H7 (cell line): ENCODE data around the gene ST6GALNAC5. TPM values are rescaled to one million over a fixed set of nuclear protein-coding genes. Genes with fewer than 3 reads are reported as not detected.

Experiments used
- DNase-seq: peaks from one replicate; pipeline ENCODE4 v3.0.0; 2012
- H3K27me3 ChIP-seq: 2 replicates; pipeline ENCODE4 v1.6.0; 2011; ENCODE audit warnings: mild to moderate bottlenecking, low read length; ENCODE audit not compliant: control insufficient read depth, insufficient read depth
- H3K36me3 ChIP-seq: replicated peaks from 2 replicates; pipeline ENCODE4 v1.5.1; 2011; ENCODE audit warnings: low read length; ENCODE audit not compliant: control insufficient read depth, insufficient read depth
- H3K4me3 ChIP-seq: 2 replicates; pipeline ENCODE4 v1.5.1; 2011; ENCODE audit warnings: low read depth, mild to moderate bottlenecking, control low read depth, low read length, moderate library complexity; ENCODE audit not compliant: insufficient read depth
- total RNA-seq: library from RNA; depleted of rRNA; stranded (reverse); fragments of >200 nt; shearing (Covaris generic); gene quantifications from 2 replicates; pipeline ENCODE4 v1.2.3, GENCODE V29; 2014

ST6GALNAC5 gene
- total RNA-seq, 1 experiment from 2014 or later = 15.7 TPM

DNA sequence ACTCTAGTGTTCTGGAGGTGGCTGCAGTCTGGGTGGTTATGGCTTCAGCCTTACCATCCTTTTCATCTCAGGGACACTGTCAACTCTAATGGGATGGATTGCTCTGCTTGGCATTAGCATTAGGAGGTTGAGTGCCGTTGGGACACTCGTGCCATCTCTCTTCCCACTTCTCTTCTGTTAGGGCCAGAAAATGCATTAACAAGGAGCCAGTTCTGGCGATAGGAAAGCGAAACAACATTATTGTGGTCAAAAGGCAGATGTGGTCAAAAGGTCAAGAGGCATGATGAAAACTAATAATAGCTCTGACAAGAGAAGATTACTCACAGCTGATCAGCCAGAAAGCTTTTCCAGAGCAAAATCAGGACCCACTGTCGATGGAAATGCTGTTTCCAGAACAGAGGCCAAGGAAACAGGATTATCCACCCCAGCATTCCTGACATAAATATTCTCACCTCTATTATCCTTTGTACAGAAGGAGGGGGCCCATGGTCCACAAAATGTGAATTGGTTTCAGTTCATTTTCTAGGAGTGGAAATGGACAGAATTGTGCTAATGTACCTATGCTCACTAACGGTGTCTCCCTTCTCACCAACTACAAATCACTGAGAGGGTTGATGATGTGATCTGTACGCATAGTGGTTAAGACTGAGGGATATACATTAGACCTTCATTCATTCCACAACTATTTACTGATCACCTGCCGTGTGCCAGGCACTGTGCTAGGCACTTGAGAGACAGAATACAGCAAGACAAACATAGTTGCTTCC is 72.0 kb downstream of the ST6GALNAC5 start:
- Histone ChIP-seq H3K27me3 (no peaks in the 10 kb centered on the region), H3K36me3 (no peaks in the 10 kb centered on the region), H3K4me3 (no peak overlapping the region)
- DNase-seq = no peak

DNA sequence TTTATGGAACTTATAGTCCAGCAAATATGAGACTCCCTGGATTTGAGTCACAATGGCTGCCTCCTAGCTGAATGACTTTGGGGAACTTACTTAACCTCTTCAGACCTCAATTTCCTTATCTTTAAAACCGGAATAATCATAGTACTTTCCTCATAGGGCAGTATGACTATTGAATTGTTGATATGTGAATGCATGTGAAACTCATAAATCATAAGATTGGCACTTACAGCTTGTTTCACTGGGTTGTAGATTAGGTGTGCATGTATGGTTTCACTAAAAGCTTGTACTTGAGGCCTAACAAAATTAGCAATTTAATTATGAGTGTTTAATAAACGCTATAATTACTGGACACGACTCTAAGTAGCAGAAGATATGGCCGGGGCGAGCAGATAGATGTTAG is 72.5 kb downstream of the ST6GALNAC5 start:
- no peaks in the 10 kb centered on the region for H3K27me3 ChIP-seq
- H3K36me3 ChIP-seq = no peaks in the 10 kb centered on the region
- no peak overlapping the region for H3K4me3 ChIP-seq
- DNase-seq = no peak

DNA sequence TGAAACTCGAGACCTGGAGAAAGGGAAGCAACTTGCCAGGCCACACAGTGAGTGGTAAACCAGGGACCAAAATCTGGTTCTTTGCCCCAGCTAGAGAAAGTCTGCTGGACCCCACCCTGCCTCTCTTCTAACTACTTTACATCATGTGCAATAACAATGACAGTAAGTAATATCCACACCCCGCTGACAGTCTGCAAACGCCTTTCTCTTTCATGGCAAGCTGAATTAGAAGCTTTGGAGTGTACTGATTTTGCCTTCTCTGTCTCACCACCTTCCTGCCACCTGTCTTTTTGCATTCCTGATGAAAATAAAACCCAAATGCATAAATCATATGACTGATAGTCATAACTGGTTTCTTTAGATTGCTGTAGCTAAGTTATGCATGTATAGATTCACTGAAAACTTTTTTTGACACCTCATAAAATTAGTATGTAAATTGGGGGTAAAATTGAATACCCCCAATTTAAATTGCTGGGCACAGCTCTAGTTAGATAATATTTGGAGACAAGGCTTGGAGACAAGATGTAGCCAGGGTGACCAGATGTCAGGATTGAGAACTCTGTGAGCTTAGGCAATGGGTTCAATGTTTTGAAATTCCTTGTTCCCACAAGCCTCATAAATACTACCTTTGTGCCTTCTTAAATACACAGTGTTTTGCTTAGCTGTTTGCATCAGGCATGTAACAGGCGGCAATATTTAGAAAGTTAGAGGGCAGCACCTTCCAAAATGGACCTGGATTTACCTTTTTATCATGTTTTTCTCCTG is 73.5 kb downstream of the ST6GALNAC5 start:
- DNase-seq = no peak
- H3K4me3 ChIP-seq = no peak overlapping the region
- H3K27me3 ChIP-seq = no peaks in the 10 kb centered on the region
- H3K36me3 ChIP-seq = no peaks in the 10 kb centered on the region

DNA sequence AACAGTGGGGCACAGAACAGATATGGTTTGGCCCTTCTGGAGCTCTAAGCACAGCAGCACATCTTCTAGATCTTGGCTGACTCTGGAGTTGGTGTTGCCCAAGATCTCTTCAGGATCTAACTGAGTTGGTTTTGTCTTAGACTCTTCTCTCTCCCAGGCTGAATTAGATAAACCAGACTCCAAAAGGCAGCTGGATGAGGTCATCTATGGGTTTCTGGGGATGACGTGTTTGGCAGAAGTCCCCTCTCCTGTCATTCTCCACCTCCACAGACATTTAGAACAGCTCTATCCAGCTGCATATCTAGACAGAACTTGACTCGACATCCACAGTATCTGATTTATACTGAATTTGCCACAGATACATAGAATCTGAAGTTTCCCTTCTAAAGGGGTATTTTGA is 75.3 kb downstream of the ST6GALNAC5 start:
- DNase-seq = no peak
- no peaks in the 10 kb centered on the region for H3K36me3 ChIP-seq

DNA sequence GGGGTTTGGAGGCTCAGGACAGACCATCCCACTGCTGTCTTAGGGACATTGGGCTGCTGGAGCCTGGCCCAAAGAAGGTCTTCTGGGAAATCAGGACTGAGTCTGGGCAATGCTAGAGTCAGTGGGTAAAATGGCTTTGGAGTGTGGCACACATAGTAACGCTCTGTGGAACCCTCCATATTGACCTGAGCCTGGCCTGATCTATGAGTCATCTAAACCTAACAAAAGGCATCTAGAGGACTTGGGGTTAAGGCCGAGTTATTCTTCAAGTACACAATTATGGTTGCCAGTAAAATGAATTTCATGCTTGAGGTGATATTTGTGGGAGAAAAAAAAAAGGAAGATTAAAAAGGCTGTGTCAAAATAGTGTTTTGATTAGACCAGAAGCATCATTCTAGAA is 77.7 kb downstream of the ST6GALNAC5 start:
- no peak for DNase-seq
- Histone ChIP-seq H3K4me3 (no peak overlapping the region), H3K27me3 (no peaks in the 10 kb centered on the region), H3K36me3 (no peaks in the 10 kb centered on the region)

More for the DNA sequence above, 75.3 kb downstream of the ST6GALNAC5 start:
- Histone ChIP-seq H3K4me3 (no peak overlapping the region), H3K27me3 (no peaks in the 10 kb centered on the region)

DNA sequence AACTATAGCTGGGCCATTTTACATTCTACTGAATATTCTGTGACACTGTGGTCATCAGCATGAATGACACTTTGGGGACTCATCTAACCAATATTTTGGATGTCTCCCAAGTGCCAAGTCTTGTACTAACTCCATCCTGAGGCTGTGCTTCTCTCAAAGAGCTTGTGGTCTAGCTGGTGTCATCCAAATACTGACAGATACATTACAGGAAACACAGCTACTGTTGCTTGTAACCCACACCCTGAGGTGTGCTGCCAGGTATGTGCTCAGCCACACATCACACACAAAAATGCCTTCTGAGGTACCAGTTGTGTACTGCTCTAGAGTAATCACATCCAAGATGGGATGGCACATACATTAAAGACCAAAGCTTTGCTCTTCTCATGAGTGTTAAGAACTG is 81.6 kb downstream of the ST6GALNAC5 start:
- Histone ChIP-seq H3K27me3 (no peaks in the 10 kb centered on the region), H3K4me3 (no peak overlapping the region), H3K36me3 (no peaks in the 10 kb centered on the region)
- DNase-seq = no peak

DNA sequence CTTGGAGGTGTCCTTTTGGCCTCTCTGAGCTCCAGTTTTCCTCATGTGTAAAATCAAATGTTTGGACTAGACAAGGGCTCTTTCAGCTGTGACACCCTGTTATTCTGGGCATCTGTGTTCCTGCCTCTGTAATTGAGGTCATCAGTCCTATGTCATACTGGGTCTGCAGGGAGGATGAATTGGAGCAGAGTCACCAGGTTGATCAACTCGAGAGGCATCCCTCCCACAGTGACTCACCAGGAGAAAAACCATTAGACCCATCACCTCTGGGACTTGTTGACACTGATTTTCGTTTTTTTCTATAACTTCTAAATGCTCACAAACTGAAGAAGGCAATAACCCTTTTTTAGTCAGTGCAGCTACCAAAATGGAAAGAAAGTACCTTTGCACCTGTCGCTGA is 82.2 kb downstream of the ST6GALNAC5 start:
- H3K36me3 ChIP-seq = no peaks in the 10 kb centered on the region
- H3K27me3 ChIP-seq = no peaks in the 10 kb centered on the region
- no peak for DNase-seq
- H3K4me3 ChIP-seq = no peak overlapping the region

DNA sequence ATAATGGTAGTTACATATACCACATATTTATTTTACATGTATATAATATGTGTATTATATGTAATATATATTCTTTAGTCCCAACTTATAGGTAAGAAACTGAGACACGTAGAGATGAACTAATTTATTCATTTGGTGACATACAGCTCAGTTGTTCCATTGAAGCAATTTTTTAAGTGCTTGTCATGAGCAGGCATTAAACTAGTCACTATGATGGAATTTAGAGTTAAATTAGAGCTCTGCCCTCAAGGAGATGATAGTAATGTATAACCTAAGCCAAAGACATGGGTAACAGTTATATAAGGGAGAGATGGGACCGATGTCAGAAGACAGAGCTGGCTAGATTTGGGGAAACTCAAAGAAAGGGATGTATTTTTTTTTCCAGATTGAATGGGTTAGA is 83.0 kb downstream of the ST6GALNAC5 start:
- H3K27me3 ChIP-seq = no peaks in the 10 kb centered on the region
- no peak overlapping the region for H3K4me3 ChIP-seq
- no peak for DNase-seq
- no peaks in the 10 kb centered on the region for H3K36me3 ChIP-seq

DNA sequence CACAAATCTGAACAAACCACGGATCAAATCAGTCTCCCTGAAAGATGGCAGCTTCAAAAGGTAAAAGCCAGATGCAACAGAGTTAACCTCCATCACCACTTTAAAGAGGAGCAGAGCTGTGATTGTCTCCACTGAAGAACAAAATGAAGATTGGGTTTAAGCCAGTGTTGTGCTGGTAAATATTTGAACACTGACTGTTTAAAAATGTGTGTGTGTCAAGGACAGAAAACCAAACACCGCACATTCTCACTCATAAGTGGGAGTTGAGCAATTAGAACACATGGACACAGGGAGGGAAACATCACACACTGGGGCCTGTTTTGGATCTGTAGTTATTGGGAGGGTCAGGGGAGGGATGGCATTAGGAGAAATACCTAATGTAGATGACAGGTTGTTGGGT is 83.9 kb downstream of the ST6GALNAC5 start:
- DNase-seq = no peak
- no peaks in the 10 kb centered on the region for H3K36me3 ChIP-seq
- H3K4me3 ChIP-seq = no peak overlapping the region
- H3K27me3 ChIP-seq = no peaks in the 10 kb centered on the region

DNA sequence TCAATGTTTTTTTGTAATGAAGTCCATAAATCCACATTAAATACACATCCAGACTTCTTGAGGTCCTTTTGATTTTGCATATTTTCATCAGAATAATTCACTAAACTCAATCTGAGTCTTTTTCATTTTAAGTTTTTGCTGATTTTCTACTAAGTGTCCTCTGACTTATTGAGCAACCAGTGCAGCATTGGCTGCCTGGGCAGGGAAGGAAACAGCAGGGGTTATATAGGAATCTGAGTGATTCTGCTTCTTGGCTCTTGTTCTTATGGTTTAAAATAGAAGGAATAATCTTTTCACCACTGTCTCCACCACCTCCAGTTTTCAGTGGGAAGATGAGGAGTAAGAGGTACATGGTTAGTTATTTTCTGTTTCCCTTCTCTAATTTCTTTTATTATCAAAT is 88.4 kb downstream of the ST6GALNAC5 start:
- DNase-seq = no peak
- Histone ChIP-seq H3K36me3 (no peaks in the 10 kb centered on the region), H3K27me3 (no peaks in the 10 kb centered on the region), H3K4me3 (no peak overlapping the region)

DNA sequence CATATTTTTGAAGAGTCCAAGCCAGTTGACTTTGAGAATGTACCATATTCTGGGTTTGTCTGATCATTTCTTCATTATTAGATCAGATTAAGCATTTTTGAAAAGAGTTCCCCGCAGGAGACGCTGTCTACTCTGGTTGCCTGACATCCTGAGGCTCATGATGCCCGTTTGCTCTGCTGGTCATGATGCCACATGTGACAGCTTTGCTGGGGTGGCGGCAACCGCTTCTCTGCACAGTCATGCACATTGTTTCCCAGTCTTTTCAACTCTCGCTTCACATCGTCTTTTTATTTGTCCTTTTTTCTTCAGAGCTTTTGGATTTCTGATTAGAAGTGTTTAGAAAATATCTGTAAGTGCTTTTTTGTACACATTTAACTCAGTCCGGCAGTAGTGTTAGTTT is 90.7 kb downstream of the ST6GALNAC5 start:
- Histone ChIP-seq H3K27me3 (no peaks in the 10 kb centered on the region), H3K4me3 (no peak overlapping the region), H3K36me3 (no peaks in the 10 kb centered on the region)
- DNase-seq = no peak

DNA sequence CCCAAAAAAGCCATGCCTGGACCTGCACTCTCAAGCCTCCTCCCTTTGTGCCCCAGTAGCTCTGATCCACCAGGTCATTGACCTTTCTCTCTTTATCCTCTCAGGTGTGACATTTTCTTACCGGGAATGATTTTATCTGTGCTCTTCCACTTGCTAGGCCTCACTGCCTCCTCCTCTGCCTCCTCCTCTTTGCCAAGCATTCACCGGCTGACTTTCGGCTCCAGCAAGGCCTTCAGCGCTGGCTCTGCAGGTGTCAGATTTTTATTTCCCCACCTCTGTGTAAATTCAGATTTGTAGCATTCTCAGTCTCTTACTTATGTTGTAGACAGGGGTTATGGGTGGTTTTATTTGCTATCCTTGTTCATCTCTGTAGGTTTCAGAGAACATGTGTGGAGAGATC is 91.5 kb downstream of the ST6GALNAC5 start:
- DNase-seq = no peak
- Histone ChIP-seq H3K27me3 (no peaks in the 10 kb centered on the region), H3K4me3 (no peak overlapping the region), H3K36me3 (no peaks in the 10 kb centered on the region)

DNA sequence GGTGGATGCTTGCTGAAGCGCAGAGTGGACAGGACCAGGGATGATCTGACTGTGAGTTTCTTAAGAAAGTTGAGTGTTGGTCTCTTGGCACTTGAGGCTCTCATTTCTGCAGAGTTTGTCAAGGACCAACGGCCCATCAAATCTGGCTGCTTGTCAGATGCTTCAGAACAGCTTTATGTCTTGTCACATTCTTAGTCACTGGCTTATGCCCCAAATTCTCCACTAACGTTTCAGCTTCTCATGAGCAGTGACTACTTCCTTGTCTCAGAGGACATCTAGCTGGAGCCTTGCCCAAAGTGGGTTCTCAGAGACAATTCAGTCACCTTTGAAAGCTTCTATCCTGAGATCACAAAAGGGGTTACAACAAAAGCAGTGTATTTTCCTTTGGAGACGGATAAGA is 92.3 kb downstream of the ST6GALNAC5 start:
- no peak for DNase-seq
- Histone ChIP-seq H3K36me3 (no peaks in the 10 kb centered on the region), H3K4me3 (no peak overlapping the region)

DNA sequence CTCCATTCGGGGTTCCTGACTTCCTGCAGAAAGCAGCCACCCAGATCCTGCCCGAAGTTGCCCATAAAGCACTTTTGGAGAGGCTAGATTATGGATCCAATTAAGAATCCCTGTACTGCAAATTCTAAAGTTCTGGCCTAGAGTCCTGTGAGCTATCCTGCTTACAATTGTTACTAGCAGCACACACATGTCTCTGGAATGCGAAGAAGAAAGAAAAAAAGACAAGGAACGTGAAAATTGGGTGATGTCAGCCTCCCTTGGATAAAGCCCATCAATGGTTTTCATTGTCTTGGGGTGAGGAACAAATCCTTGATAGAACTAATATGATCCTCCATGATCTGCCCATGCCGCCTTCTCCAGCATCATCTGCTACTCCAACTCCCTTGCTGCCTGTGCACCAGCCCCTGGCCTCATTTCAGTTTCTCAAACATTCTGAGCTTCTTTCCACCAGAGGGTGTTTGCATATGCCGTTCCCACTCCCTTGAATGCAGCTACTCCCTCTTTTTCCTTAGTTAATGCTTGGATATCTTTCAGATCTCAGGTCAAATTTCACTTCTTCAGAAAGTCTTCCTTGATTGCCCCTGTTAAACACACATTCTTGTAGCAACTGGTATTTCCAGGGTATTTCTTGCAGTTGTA is 94.0 kb downstream of the ST6GALNAC5 start:
- no peaks in the 10 kb centered on the region for H3K36me3 ChIP-seq
- no peaks in the 10 kb centered on the region for H3K27me3 ChIP-seq
- no peak overlapping the region for H3K4me3 ChIP-seq
- DNase-seq = no peak

More for the DNA sequence above, 92.3 kb downstream of the ST6GALNAC5 start:
- no peaks in the 10 kb centered on the region for H3K27me3 ChIP-seq

DNA sequence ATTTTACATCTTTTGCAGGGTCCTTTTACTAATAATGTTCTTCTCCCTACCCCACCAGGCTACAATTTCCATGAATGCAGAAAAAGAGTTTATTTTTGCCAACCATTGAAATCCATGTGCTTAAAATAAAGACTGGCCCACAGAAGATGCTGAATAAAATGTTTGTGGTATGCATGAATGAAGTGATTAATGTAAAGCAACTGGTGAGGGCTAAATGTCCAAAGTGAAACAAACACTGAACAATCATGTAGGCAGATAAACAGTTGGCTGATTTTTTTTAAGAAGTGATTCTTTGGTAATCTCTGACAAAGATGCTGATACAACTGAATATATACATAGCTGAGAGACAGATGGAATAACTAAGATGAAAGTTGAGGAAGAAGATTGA is 94.5 kb downstream of the ST6GALNAC5 start:
- DNase-seq = no peak
- no peaks in the 10 kb centered on the region for H3K27me3 ChIP-seq
- H3K36me3 ChIP-seq = no peaks in the 10 kb centered on the region
- H3K4me3 ChIP-seq = no peak overlapping the region
